MCF 10A (cell line): ENCODE results near the gene SMARCC1. TPM values are rescaled to one million over a fixed set of nuclear protein-coding genes. Genes with fewer than 3 reads are reported as not detected.

Source experiments
- BruUV-seq: library from RNA; stranded (reverse); fragments of 400-500 nt; replicated peaks from 2 replicates; lab custom pipeline; 2021; lab: Mats Ljungman, UMichigan
- CTCF ChIA-PET: fragments of 300-600 bp; sonication (Branson Sonifier 250); formaldehyde crosslinking; extraction: SDS; loops from one replicate; lab custom pipeline; 2021; ENCODE audit warnings: antibody characterized with exemption, inconsistent platforms; lab: Yijun Ruan, JAX
- POLR2A ChIA-PET: fragments of 300-600, 350-650 bp; sonication (Branson Sonifier 250); formaldehyde crosslinking; extraction: SDS; loops from one replicate; lab custom pipeline; 2020; ENCODE audit warnings: antibody characterized with exemption, inconsistent platforms; lab: Yijun Ruan, JAX
- DNase-seq: peaks from one replicate; pipeline ENCODE4 v3.0.0-alpha.2; 2018; ENCODE audit not compliant: unreplicated experiment
- H3K27ac Mint-ChIP-seq: one replicate; pipeline ENCODE4 v1.8.0; 2022; ENCODE audit warnings: mild to moderate bottlenecking, low read depth, mixed read lengths; ENCODE audit not compliant: unreplicated experiment
- H3K27me3 Mint-ChIP-seq: one replicate; pipeline ENCODE4 v1.8.0; 2022; ENCODE audit warnings: mixed read lengths; ENCODE audit not compliant: insufficient read depth, unreplicated experiment
- H3K36me3 Mint-ChIP-seq: one replicate; pipeline ENCODE4 v1.8.0; 2022; ENCODE audit warnings: mild to moderate bottlenecking, moderate library complexity, mixed read lengths; ENCODE audit not compliant: insufficient read depth, unreplicated experiment
- H3K4me1 Mint-ChIP-seq: one replicate; pipeline ENCODE4 v1.8.0; 2022; ENCODE audit warnings: mixed read lengths; ENCODE audit not compliant: insufficient read depth, unreplicated experiment
- H3K4me3 Mint-ChIP-seq: one replicate; pipeline ENCODE4 v1.8.0; 2022; ENCODE audit warnings: mild to moderate bottlenecking, moderate library complexity, mixed read lengths; ENCODE audit not compliant: unreplicated experiment
- H3K9me3 Mint-ChIP-seq: one replicate; pipeline ENCODE4 v1.8.0; 2022; ENCODE audit warnings: mixed read lengths; ENCODE audit not compliant: unreplicated experiment
- CTCF ChIP-seq: fragments of 200-600 bp; IDR thresholded peaks from one replicate; pipeline ENCODE4 v1.8.0; 2022; ENCODE audit warnings: antibody characterized with exemption, mild to moderate bottlenecking; ENCODE audit not compliant: unreplicated experiment
- intact Hi-C: fragments of 100-400 bp; cut with micrococcal nuclease; formaldehyde crosslinking; loops from 2 replicates; pipeline ENCODE4 v1.14.1; 2022
- total RNA-seq: library from RNA; stranded (reverse); gene quantifications from 2 replicates; pipeline ENCODE4 v1.2.3, GENCODE V29; 2022

SMARCC1 gene
- total RNA-seq, 1 experiment from 2014 or later: 77.5 TPM

DNA sequence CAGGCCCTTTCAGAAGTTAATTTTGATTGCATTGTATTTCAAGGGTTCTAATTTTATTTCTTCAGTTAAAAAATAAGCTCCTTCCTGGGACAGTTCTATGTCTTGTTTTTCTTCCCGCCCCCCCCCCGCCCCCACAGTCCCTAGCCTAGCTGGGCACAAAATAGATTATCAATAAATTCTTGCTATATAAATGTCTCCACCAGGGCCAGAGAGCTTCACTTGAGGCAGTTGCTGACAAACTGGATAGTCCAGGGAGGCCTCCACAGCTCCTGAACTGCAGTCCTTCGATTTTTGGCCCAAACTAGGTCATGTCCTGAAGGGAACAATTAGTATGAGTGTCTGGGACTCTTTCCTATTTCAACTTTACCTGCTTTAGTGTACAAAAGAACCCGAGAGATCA is 193.1 kb downstream of the SMARCC1 start:
- no peaks in the 10 kb centered on the region for H3K9me3 Mint-ChIP-seq
- CTCF ChIA-PET: no interaction called here
- DNase-seq: no peak
- BruUV-seq: no TSS peak
- TF ChIP-seq CTCF: no peak
- H3K27ac Mint-ChIP-seq: no peak overlapping the region
- POLR2A ChIA-PET: interaction anchor here (0.8 kb wide), 1 partner anchor 33 kb away, joined by 3 read pairs; no protein-coding TSS in a partner anchor
- H3K36me3 Mint-ChIP-seq: peaks cover 56% of the 10 kb centered on the region
- H3K4me1 Mint-ChIP-seq: no peaks in the 10 kb centered on the region
- H3K27me3 Mint-ChIP-seq: no peaks in the 10 kb centered on the region
- intact Hi-C loops: no loop called here
- no peak overlapping the region for H3K4me3 Mint-ChIP-seq

- DNase-seq: no peak
- H3K36me3 Mint-ChIP-seq: peaks cover 51% of the 10 kb centered on the region
- no peaks in the 10 kb centered on the region for H3K9me3 Mint-ChIP-seq
- H3K27ac Mint-ChIP-seq: no peak overlapping the region
- no peak overlapping the region for H3K4me3 Mint-ChIP-seq
- BruUV-seq: no TSS peak
- intact Hi-C loops: no loop called here
- TF ChIP-seq CTCF: no peak
- H3K4me1 Mint-ChIP-seq: no peaks in the 10 kb centered on the region
- ChIA-PET CTCF (interaction anchor here (0.6 kb wide), 1 partner anchor 27 kb away, joined by 3 read pairs; no protein-coding TSS in a partner anchor), POLR2A (no interaction called here)
- H3K27me3 Mint-ChIP-seq: no peaks in the 10 kb centered on the region
Observed at GRCh38 chr3:47588053-47588452, 193.6 kb downstream of the SMARCC1 start.

DNA sequence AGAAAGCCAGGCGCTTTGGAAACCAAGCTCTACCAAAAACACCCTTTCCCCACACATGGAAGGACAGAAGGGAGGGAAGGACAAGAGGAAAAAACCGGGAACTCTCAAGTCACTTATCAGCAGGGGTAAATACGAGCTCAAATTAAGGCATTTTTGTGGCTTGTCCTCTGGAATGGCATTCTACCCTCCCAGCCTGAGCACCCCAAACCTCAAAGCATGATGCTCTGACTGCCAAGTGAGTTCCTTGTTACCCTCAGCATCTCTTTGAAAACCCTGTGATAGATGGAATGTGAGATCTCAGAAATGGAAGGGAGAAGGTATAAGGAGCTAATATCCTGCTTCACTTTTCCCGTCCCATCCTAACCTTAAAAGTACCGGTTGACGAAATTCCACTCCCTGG is 194.9 kb downstream of the SMARCC1 start:
- ChIA-PET CTCF (interaction anchor here (0.9 kb wide), 1 partner anchor 113 kb away, joined by 3 read pairs; no protein-coding TSS in a partner anchor), POLR2A (interaction anchor here (0.6 to 0.7 kb wide), 2 partner anchors 30 to 267 kb away, joined by 4 to 5 read pairs; no protein-coding TSS in a partner anchor)
- H3K36me3 Mint-ChIP-seq: peaks cover 42% of the 10 kb centered on the region
- H3K27me3 Mint-ChIP-seq: no peaks in the 10 kb centered on the region
- no peaks in the 10 kb centered on the region for H3K9me3 Mint-ChIP-seq
- no peak overlapping the region for H3K4me3 Mint-ChIP-seq
- DNase-seq: no peak
- no peaks in the 10 kb centered on the region for H3K4me1 Mint-ChIP-seq
- H3K27ac Mint-ChIP-seq: no peak overlapping the region
- intact Hi-C loops: no loop called here
- no TSS peak for BruUV-seq
- no peak for TF ChIP-seq CTCF

- intact Hi-C loops: no loop called here
- Mint-ChIP-seq H3K4me3 (no peak overlapping the region), H3K4me1 (no peaks in the 10 kb centered on the region), H3K27me3 (no peaks in the 10 kb centered on the region), H3K36me3 (peaks cover 27% of the 10 kb centered on the region), H3K27ac (no peak overlapping the region), H3K9me3 (no peaks in the 10 kb centered on the region)
- no peak for DNase-seq
- ChIA-PET POLR2A (interaction anchor here (0.6 to 0.7 kb wide), 2 partner anchors 9 to 60 kb away, joined by 3 to 4 read pairs; no protein-coding TSS in a partner anchor), CTCF (no interaction called here)
- TF ChIP-seq CTCF: no peak
- no TSS peak for BruUV-seq
Observed at GRCh38 chr3:47583320-47584075, 198.2 kb downstream of the SMARCC1 start.
